Activated CD4-positive, alpha-beta T cell treated with anti-CD3 and anti-CD28 coated beads, Interleukin-2, amount 50 U/mL, for 4 hours (primary cell): ENCODE results near the gene KIF16B.
A peak's percentile ranks its signal among the peaks of the same experiment; 100 is the strongest.
"Not testable (repeated sequence)": the region's sequence is repeated elsewhere in the genome, so short reads cannot be mapped to it uniquely, and the experiment has no call there.

Experiments
- DNase-seq, 2 experiments: peaks; one replicate each; pipeline ENCODE4 v3.0.0-alpha.2; 2020

Gene KIF16B

GRCh38 chr20:16573001-16573965 is at the start of gene KIF16B:
Gene KIF16B (minus strand): TSS chr20:16573448. CDS start chr20:16573275, 173 bp downstream.
- DNase-seq: peak; percentile 67 to 68

GRCh38 chr20:16622501-16622900 is 49.3 kb upstream of the KIF16B start:
- no peak for DNase-seq

- DNase-seq: no peak
Observed at GRCh38 chr20:16621435-16622141, 48.3 kb upstream of the KIF16B start.

- DNase-seq: no peak
Observed at GRCh38 chr20:16620961-16621360, 47.7 kb upstream of the KIF16B start.

- DNase-seq: no peak
Observed at GRCh38 chr20:16619953-16620352, 46.7 kb upstream of the KIF16B start.

GRCh38 chr20:16617056-16617455 is 43.8 kb upstream of the KIF16B start:
- no peak for DNase-seq

GRCh38 chr20:16616317-16616716 is 43.1 kb upstream of the KIF16B start:
- no peak for DNase-seq

- no peak for DNase-seq
Observed at GRCh38 chr20:16615199-16615598, 42.0 kb upstream of the KIF16B start.

- DNase-seq: no peak
Observed at GRCh38 chr20:16613954-16614353, 40.7 kb upstream of the KIF16B start.

GRCh38 chr20:16612706-16613105 is 39.5 kb upstream of the KIF16B start:
- no peak for DNase-seq

- no peak for DNase-seq
Observed at GRCh38 chr20:16611817-16612216, 38.6 kb upstream of the KIF16B start.

GRCh38 chr20:16609066-16609465 is 35.8 kb upstream of the KIF16B start:
- no peak for DNase-seq

GRCh38 chr20:16608277-16608650 is 35.0 kb upstream of the KIF16B start:
- no peak for DNase-seq

GRCh38 chr20:16607364-16608276 is 34.4 kb upstream of the KIF16B start:
- no peak for DNase-seq

- no peak for DNase-seq
Observed at GRCh38 chr20:16606468-16607070, 33.3 kb upstream of the KIF16B start.

GRCh38 chr20:16601047-16601446 is 27.8 kb upstream of the KIF16B start:
- DNase-seq: no peak

- DNase-seq: no peak
Observed at GRCh38 chr20:16599257-16599656, 26.0 kb upstream of the KIF16B start.

GRCh38 chr20:16596991-16597390 is 23.7 kb upstream of the KIF16B start:
- DNase-seq: no peak

GRCh38 chr20:16596404-16596803 is 23.2 kb upstream of the KIF16B start:
- DNase-seq: not testable (repeated sequence)

- DNase-seq: no peak
Observed at GRCh38 chr20:16595376-16595775, 22.1 kb upstream of the KIF16B start.

- no peak for DNase-seq
Observed at GRCh38 chr20:16590041-16590633, 16.9 kb upstream of the KIF16B start.

GRCh38 chr20:16589623-16590022 is 16.4 kb upstream of the KIF16B start:
- DNase-seq: no peak
